Measurements from ENCODE around the gene RBM11. TPM values are rescaled to one million over a fixed set of nuclear protein-coding genes. Genes with fewer than 3 reads are reported as not detected.
A peak's percentile ranks its signal among the peaks of the same experiment; 100 is the strongest.
"Not testable (repeated sequence)": the region's sequence is repeated elsewhere in the genome, so short reads cannot be mapped to it uniquely, and the experiment has no call there.

RBM11 gene
- 1 to 10 TPM; 1.7 to 2.4 TPM for total RNA-seq
- polyA plus RNA-seq, result 1 to 10 TPM in 1 of 2 donors, under 1 TPM in 1; 0.29 to 2.0 TPM

- no peaks in the 10 kb centered on the region for H3K9me3 Mint-ChIP-seq
- Histone ChIP-seq H3K27me3 (ENCODE audit: insufficient read depth, low read length) (no peaks in the 10 kb centered on the region), H3K4me1 (ENCODE audit: insufficient read depth, low read length) (peaks cover 7% of the 10 kb centered on the region), H3K9me3 (ENCODE audit: control insufficient read depth in 1 of 2, low read length in 2 of 2) (no peaks in the 10 kb centered on the region), H3K27ac (ENCODE audit: low read depth, low read length) (peak within 1 kb of the TSS; percentile 35), H3K36me3 (ENCODE audit: insufficient read depth, low read length) (no peaks in the 10 kb centered on the region), H3K4me3 (ENCODE audit: low read length in 2 of 2) (peak within 1 kb of the TSS; percentile 25 to 43)
- ChIA-PET CTCF (ENCODE audit: partially characterized antibody) (interaction anchor here (2.1 kb wide), 1 partner anchor 37 kb away, joined by 6 read pairs; no protein-coding TSS in a partner anchor), POLR2A (ENCODE audit: partially characterized antibody) (interaction anchor here (1.1 kb wide), 1 partner anchor 25 kb away, joined by 4 read pairs; no protein-coding TSS in a partner anchor)
- H3K36me3 Mint-ChIP-seq, result no peaks in the 10 kb centered on the region
- peaks cover 2 to 10% (median 7%) of the 10 kb centered on the region in 4 donors for H3K4me1 Mint-ChIP-seq
- DNase-seq, result peak; percentile 56 to 74 (median 72)
- intact Hi-C loops (cut with micrococcal nuclease), result no loop called here
- H3K27me3 Mint-ChIP-seq, result peaks cover 2 to 15% of the 10 kb centered on the region in 2 donors
- peak within 1 kb of the TSS; percentile 86 to 91 (median 88) for H3K4me3 Mint-ChIP-seq
- peak within 1 kb of the TSS in 5 of 7 donors; percentile 53 to 86 (median 78) for H3K27ac Mint-ChIP-seq
Observed at GRCh38 chr21:14215971-14216641, at the start of gene RBM11. Gene RBM11, plus strand, starts transcription at chr21:14216157. Its CDS starts 30 bp downstream, at chr21:14216187.

GRCh38 chr21:14166463-14167223, 49.3 kb upstream of the RBM11 start:
- H3K27me3 Mint-ChIP-seq; H3K27ac ChIP-seq (ENCODE audit: low read depth, low read length); H3K36me3 ChIP-seq (ENCODE audit: insufficient read depth, low read length); H3K27ac Mint-ChIP-seq; intact Hi-C loops (cut with micrococcal nuclease); H3K27me3 ChIP-seq (ENCODE audit: insufficient read depth, low read length); POLR2A ChIA-PET (ENCODE audit: partially characterized antibody); CTCF ChIA-PET (ENCODE audit: partially characterized antibody); H3K4me3 Mint-ChIP-seq; H3K4me1 Mint-ChIP-seq; H3K4me1 ChIP-seq (ENCODE audit: insufficient read depth, low read length); H3K36me3 Mint-ChIP-seq; H3K4me3 ChIP-seq (ENCODE audit: low read length in 2 of 2); H3K9me3 ChIP-seq (ENCODE audit: control insufficient read depth in 1 of 2, low read length in 2 of 2): not testable (repeated sequence)
- peaks cover 0 to 13% (median 3%) of the 10 kb centered on the region in 8 donors for H3K9me3 Mint-ChIP-seq
- peak in 1 of 5 donors; percentile 7 for DNase-seq

GRCh38 chr21:14206222-14206621, 9.7 kb upstream of the RBM11 start:
- intact Hi-C loops (cut with micrococcal nuclease), result no loop called here
- POLR2A ChIA-PET (ENCODE audit: partially characterized antibody), result no interaction called here

GRCh38 chr21:14210738-14211137, 5.2 kb upstream of the RBM11 start, which contains the start of gene LIPI:
Gene LIPI, minus strand, starts transcription at chr21:14210955. Its CDS starts 110 bp downstream, at chr21:14210845.
- intact Hi-C loops (cut with micrococcal nuclease), result no loop called here
- Mint-ChIP-seq H3K27me3 (peaks cover 2 to 12% of the 10 kb centered on the region in 2 donors), H3K36me3 (no peaks in the 10 kb centered on the region), H3K27ac (no peak within 1 kb of the TSS), H3K4me1 (no peaks in the 10 kb centered on the region), H3K9me3 (no peaks in the 10 kb centered on the region), H3K4me3 (no peak within 1 kb of the TSS)
- DNase-seq, result no peak
- Histone ChIP-seq H3K27ac (ENCODE audit: low read depth, low read length) (no peak within 1 kb of the TSS), H3K36me3 (ENCODE audit: insufficient read depth, low read length) (no peaks in the 10 kb centered on the region), H3K9me3 (ENCODE audit: control insufficient read depth in 1 of 2, low read length in 2 of 2) (no peaks in the 10 kb centered on the region), H3K4me3 (ENCODE audit: low read length in 2 of 2) (no peak within 1 kb of the TSS), H3K27me3 (ENCODE audit: insufficient read depth, low read length) (no peaks in the 10 kb centered on the region), H3K4me1 (ENCODE audit: insufficient read depth, low read length) (no peaks in the 10 kb centered on the region)
- CTCF ChIA-PET (ENCODE audit: partially characterized antibody), result no interaction called here
- POLR2A ChIA-PET (ENCODE audit: partially characterized antibody), result no interaction called here

More at GRCh38 chr21:14206222-14206621, 9.7 kb upstream of the RBM11 start:
- no peak overlapping the region for H3K4me3 ChIP-seq (ENCODE audit: low read length in 2 of 2)
- Mint-ChIP-seq H3K4me1 (no peaks in the 10 kb centered on the region), H3K27ac (no peak overlapping the region), H3K36me3 (no peaks in the 10 kb centered on the region), H3K9me3 (peaks cover 0 to 5% (median 0%) of the 10 kb centered on the region in 8 donors), H3K4me3 (no peak overlapping the region), H3K27me3 (peaks cover 0 to 5% of the 10 kb centered on the region in 2 donors)
- H3K9me3 ChIP-seq (ENCODE audit: control insufficient read depth in 1 of 2, low read length in 2 of 2), result no peaks in the 10 kb centered on the region
- no peak overlapping the region for H3K27ac ChIP-seq (ENCODE audit: low read depth, low read length)
- no peaks in the 10 kb centered on the region for H3K27me3 ChIP-seq (ENCODE audit: insufficient read depth, low read length)
- DNase-seq, result no peak
- CTCF ChIA-PET (ENCODE audit: partially characterized antibody), result no interaction called here
- no peaks in the 10 kb centered on the region for H3K36me3 ChIP-seq (ENCODE audit: insufficient read depth, low read length)
- no peaks in the 10 kb centered on the region for H3K4me1 ChIP-seq (ENCODE audit: insufficient read depth, low read length)

GRCh38 chr21:14213164-14213563, 2.8 kb upstream of the RBM11 start:
- CTCF ChIA-PET (ENCODE audit: partially characterized antibody), result interaction anchor here (1.3 kb wide), 1 partner anchor 40 kb away, joined by 4 read pairs; no protein-coding TSS in a partner anchor
- Mint-ChIP-seq H3K27me3 (peaks cover 2 to 14% of the 10 kb centered on the region in 2 donors), H3K4me1 (peaks cover 2 to 10% (median 7%) of the 10 kb centered on the region in 4 donors), H3K4me3 (no peak overlapping the region), H3K9me3 (no peaks in the 10 kb centered on the region), H3K36me3 (no peaks in the 10 kb centered on the region), H3K27ac (no peak overlapping the region)
- POLR2A ChIA-PET (ENCODE audit: partially characterized antibody), result no interaction called here
- DNase-seq, result no peak
- H3K4me3 ChIP-seq (ENCODE audit: low read length in 2 of 2), result no peak overlapping the region
- no peaks in the 10 kb centered on the region for H3K27me3 ChIP-seq (ENCODE audit: insufficient read depth, low read length)
- no peaks in the 10 kb centered on the region for H3K9me3 ChIP-seq (ENCODE audit: control insufficient read depth in 1 of 2, low read length in 2 of 2)
- H3K4me1 ChIP-seq (ENCODE audit: insufficient read depth, low read length), result peaks cover 7% of the 10 kb centered on the region
- intact Hi-C loops (cut with micrococcal nuclease), result no loop called here
- no peak overlapping the region for H3K27ac ChIP-seq (ENCODE audit: low read depth, low read length)
- no peaks in the 10 kb centered on the region for H3K36me3 ChIP-seq (ENCODE audit: insufficient read depth, low read length)

- POLR2A ChIA-PET (ENCODE audit: partially characterized antibody), result no interaction called here
- Histone ChIP-seq H3K36me3 (ENCODE audit: insufficient read depth, low read length) (no peaks in the 10 kb centered on the region), H3K4me1 (ENCODE audit: insufficient read depth, low read length) (no peaks in the 10 kb centered on the region), H3K27ac (ENCODE audit: low read depth, low read length) (no peak overlapping the region), H3K4me3 (ENCODE audit: low read length in 2 of 2) (no peak overlapping the region), H3K9me3 (ENCODE audit: control insufficient read depth in 1 of 2, low read length in 2 of 2) (no peaks in the 10 kb centered on the region), H3K27me3 (ENCODE audit: insufficient read depth, low read length) (no peaks in the 10 kb centered on the region)
- H3K4me3 Mint-ChIP-seq, result no peak overlapping the region
- CTCF ChIA-PET (ENCODE audit: partially characterized antibody), result interaction anchor here (1.7 kb wide), 1 partner anchor 30 kb away, joined by 4 read pairs; no protein-coding TSS in a partner anchor
- peaks cover 0 to 5% (median under 1%) of the 10 kb centered on the region in 8 donors for H3K9me3 Mint-ChIP-seq
- intact Hi-C loops (cut with micrococcal nuclease), result no loop called here
- no peak overlapping the region for H3K27ac Mint-ChIP-seq
- peaks cover 0 to 5% of the 10 kb centered on the region in 2 donors for H3K27me3 Mint-ChIP-seq
- DNase-seq, result no peak
- H3K36me3 Mint-ChIP-seq, result peaks cover 5 to 10% of the 10 kb centered on the region in 2 donors
- no peaks in the 10 kb centered on the region for H3K4me1 Mint-ChIP-seq
Observed at GRCh38 chr21:14223365-14223764, 7.4 kb downstream of the RBM11 start.

- no peaks in the 10 kb centered on the region for H3K4me1 Mint-ChIP-seq
- no peaks in the 10 kb centered on the region for H3K36me3 ChIP-seq (ENCODE audit: insufficient read depth, low read length)
- no peak overlapping the region for H3K4me3 Mint-ChIP-seq
- CTCF ChIA-PET (ENCODE audit: partially characterized antibody), result no interaction called here
- H3K9me3 Mint-ChIP-seq, result peaks cover 3 to 25% (median 20%) of the 10 kb centered on the region in 8 donors
- no peak overlapping the region for H3K4me3 ChIP-seq (ENCODE audit: low read length in 2 of 2)
- peaks cover 0 to 6% of the 10 kb centered on the region in 2 donors for H3K9me3 ChIP-seq (ENCODE audit: control insufficient read depth in 1 of 2, low read length in 2 of 2)
- POLR2A ChIA-PET (ENCODE audit: partially characterized antibody), result no interaction called here
- H3K27ac Mint-ChIP-seq, result no peak overlapping the region
- intact Hi-C loops (cut with micrococcal nuclease), result no loop called here
- peaks cover 4 to 10% of the 10 kb centered on the region in 2 donors for H3K36me3 Mint-ChIP-seq
- H3K4me1 ChIP-seq (ENCODE audit: insufficient read depth, low read length), result no peaks in the 10 kb centered on the region
- DNase-seq, result no peak
- H3K27ac ChIP-seq (ENCODE audit: low read depth, low read length), result no peak overlapping the region
- no peaks in the 10 kb centered on the region for H3K27me3 ChIP-seq (ENCODE audit: insufficient read depth, low read length)
- H3K27me3 Mint-ChIP-seq, result peaks cover 2 to 5% of the 10 kb centered on the region in 2 donors
Observed at GRCh38 chr21:14229399-14229798, 13.4 kb downstream of the RBM11 start.
